Measurements from ENCODE around the gene POLR2I. TPM values are rescaled to one million over a fixed set of nuclear protein-coding genes. Genes with fewer than 3 reads are reported as not detected.
"Not testable (repeated sequence)": the region's sequence is repeated elsewhere in the genome, so short reads cannot be mapped to it uniquely, and the experiment has no call there.

Gene POLR2I
- total RNA-seq, 1 donor from 2014 or later, result 43.9 TPM

DNA sequence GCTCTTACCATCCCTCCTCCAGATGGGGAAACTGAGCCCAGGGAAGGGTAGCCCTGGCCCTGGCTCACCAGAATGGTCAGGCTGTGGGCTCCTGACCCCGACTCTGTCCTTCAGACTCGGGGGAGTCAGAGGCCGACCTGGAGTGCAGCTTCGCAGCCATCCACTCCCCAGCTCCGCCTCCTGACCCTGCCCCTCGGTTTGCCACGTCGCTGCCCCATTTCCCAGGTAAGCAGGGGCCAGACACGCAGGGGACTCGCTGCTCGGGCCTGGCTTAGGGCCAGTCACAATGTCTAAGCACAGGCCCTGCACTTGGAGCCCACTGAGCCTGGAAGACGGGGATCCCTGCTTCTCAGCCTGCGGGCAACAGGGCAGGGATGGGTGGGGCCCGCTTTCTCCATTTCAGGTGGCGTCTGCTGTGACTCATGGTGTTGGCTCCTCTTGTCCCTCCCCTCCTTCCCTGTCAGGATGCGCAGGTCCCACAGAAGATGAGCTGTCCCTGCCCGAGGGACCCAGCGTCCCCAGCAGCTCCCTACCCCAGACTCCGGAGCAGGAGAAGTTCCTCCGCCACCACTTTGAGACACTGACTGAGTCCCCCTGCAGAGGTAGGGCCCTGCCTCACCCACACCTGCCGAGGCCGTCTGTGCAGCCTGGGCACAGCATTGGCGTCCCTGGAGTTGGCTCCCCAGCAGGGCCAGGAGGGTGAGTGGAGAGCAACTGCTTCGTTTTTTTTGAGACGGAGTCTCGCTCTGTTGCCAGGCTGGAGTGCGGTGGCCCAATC is 12.9 kb downstream of the POLR2I start:
- ATAC-seq, result no peak
- DNase-seq (ENCODE audit: low spot score), result no peak

DNA sequence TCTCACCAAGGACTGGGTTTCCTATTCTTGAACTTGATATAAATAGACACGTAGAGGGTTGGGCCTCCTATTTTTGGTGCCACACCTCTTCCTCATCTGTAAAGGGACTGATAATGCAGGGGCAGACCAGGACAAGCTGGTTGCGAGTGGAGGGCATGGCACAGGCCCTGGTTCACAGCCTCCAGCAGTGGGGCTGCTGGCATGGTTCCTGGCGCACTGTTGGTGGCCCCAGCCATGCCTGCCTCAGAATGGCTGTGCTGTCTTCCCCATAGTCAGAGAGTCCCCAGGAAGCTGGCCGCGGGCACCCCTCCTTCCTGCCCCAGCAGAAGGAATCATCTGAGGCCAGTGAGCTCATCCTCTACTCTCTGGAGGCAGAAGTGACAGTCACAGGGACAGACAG is 14.2 kb downstream of the POLR2I start:
- peak; percentile 13 for ATAC-seq
- no peak for DNase-seq (ENCODE audit: low spot score)

DNA sequence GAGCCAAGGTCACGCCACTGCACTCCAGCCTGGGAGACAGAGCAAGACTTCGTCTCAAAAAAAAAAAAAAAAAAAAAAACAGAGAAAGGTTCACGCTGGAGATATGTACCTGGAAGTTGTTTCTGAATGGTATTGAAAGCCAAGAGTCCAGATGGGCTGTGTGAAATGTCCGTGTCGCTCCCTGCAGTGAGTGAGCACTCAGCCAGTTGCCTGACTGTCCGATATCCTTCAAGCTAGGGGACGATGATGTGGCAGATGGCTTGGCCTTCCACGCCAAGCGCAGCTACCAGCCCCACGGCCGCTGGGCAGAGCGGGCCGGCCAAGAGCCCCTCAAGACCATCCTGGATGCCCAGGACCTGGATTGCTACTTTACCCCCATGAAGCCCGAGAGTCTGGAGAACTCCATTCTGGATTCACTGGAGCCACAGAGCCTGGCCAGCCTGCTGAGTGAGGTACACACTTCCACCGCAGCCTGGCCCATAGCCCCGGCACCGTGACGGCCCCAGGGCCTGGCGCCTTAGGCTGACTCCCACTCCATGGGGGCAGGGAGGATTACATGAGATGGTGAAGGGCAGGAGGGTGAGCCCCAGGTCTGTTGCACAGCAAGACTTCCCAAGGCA is 15.4 kb downstream of the POLR2I start:
- ATAC-seq (no peak), DNase-seq (ENCODE audit: low spot score) (no peak)

DNA sequence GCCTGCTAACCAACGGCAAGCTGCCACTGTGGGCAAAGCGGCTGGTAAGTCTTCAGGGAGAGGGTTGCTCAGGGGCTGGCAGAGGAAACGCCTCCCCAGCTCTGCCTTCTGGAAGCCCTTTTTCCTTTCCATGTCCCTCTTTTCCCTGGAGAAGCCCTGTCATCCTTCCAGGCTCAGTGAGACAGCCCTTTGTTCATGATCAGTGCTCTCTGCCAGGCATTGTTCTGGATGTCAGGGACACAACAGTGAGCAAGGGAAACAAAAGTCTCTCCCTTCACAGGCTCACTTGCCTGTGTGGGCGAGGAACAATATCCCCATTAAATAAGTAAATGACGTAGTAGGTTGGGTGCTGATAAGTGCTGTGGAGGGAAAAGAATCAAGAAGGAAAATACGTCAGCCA is 17.6 kb downstream of the POLR2I start:
- DNase-seq (ENCODE audit: low spot score) (no peak), ATAC-seq (no peak)

DNA sequence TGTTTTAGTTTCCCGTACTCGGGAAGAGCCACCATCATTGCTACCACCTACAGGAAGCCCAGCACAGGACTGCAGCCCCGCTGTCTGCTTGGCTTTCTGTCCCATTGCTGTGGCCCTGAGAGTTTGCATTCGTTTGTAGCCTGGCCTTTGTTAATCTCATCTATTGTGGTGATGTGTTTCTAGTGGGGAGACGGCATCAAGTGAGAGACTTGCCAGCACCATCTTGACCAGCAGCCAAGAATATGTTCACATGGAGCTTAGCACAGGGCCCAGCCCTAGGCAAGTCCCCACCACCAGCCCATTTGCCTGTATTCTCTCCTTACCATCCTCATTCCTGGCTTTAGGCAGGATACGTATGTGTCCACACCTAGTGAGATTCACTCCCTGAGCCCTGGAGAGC is 21.0 kb downstream of the POLR2I start:
- ATAC-seq (no peak), DNase-seq (ENCODE audit: low spot score) (no peak)

DNA sequence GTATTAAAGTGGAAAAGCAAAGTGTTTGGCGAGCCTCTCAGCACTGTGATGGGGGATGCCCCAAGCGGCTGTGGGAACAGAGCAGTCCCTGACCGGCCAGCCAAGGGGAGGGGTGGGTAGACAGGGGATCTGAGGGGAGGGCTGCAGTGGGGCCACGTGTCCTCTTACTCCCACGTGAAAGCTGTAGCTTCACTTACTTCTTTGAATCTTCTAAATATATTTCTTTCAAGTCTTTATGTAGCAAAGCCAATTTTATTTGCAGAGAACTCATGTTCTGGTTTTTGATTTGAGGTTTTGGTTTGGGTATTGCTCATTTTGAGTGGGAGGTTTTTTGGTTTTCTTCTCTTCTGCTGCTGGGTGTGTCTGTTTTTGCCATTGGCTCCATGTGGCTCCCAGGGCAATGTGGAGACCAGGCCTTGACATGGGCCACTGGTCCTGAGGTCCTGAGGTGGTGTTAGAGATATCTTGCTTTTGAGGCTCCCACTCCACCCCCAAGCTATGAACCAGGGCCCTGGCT is 21.5 kb downstream of the POLR2I start:
- ATAC-seq, result no peak
- DNase-seq (ENCODE audit: low spot score), result no peak

DNA sequence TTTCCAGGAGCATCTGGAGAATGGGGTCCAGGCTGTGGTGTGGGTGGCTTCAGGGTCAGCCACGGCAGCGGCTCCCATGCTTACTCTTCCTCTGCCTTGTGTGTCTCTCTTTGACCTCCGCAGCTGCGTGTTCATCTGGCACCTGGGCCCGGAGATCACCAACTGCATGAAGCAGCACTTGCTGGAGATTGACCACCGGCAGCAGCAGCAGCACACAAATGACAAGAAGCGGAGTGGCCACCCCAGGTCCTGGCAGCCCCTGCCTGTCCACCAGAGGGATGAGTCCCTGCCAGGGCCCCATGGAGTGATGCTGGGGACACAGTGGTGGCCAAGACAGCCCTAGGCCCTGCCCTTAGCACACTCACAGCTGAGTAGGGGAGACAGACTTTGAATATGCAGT is 22.1 kb downstream of the POLR2I start:
- DNase-seq (ENCODE audit: low spot score) (no peak), ATAC-seq (no peak)

DNA sequence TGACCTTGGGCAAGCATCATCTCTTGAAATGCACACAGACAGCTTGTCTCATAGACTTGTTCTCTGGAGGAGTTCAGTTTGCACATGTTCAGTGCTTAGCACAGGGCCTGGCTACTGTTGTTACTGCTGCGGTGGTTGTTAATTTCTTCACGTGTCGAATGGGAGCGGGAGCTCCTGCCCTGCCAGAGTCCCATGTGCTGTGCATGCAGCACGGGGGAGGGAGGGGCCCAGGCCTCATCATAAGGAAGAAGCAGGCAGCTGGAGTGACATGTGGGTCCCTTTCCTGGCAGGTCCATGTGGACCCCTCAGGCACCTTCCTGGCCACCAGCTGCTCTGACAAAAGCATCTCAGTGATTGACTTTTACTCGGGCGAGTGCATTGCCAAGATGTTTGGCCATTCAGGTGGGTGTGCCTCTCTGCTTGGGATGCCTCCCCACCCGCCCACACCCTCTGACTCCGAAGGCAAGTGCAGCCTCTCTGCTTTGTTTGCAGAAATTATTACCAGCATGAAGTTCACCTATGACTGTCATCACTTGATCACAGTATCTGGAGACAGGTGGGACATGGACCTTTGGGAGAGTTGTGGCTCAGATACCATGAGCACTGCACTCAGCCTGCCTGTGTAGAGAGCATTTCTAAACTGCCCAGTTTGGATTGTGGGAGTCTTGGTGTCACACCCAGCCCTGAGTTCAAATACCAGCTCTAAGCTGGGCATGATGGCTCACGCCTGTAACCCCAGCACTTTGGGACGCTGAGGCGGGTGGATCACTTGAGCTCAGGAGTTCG is 23.6 kb downstream of the POLR2I start:
- ATAC-seq, result no peak
- no peak for DNase-seq (ENCODE audit: low spot score)

DNA sequence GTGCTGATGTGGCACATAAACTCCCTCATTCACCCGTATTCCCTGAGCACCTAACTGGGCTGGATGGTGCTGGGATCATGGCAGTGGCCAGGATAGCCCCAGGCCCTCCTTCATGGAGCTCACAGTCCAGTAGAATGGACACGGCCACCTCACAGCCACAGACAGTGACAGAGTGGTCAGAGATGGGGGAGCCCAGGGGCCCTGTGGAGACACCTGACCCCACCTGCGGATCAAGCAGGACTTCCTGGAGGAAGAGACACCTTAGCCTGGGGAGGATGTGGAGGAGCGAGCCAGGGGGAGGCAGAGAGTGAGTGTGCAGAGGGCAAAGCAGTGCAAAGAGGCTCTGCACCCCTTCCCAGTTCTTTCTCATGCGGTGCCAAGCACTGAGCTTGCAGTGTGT is 24.8 kb downstream of the POLR2I start:
- DNase-seq (ENCODE audit: low spot score) (no peak), ATAC-seq (no peak)

DNA sequence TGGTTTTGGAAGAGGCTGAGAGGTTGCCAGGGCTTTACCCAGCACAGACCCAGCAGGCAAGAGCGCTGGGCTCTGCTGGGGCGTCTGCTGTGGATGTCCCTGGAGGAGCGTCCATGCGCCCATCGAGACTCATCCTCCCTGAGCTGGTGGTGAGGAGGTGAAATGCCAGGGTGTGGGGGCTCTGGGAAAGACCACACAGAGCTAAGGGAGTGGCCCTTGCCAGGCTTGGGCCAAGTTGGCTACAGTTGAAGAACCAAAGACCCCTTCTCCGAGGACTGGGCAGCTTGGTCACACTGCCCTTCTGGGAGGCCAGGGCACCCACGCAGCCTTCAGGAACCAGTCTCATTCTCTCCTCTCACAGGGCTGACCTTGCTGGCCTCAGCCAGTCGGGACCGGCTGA is 28.3 kb downstream of the POLR2I start:
- no peak for DNase-seq (ENCODE audit: low spot score)
- no peak for ATAC-seq

DNA sequence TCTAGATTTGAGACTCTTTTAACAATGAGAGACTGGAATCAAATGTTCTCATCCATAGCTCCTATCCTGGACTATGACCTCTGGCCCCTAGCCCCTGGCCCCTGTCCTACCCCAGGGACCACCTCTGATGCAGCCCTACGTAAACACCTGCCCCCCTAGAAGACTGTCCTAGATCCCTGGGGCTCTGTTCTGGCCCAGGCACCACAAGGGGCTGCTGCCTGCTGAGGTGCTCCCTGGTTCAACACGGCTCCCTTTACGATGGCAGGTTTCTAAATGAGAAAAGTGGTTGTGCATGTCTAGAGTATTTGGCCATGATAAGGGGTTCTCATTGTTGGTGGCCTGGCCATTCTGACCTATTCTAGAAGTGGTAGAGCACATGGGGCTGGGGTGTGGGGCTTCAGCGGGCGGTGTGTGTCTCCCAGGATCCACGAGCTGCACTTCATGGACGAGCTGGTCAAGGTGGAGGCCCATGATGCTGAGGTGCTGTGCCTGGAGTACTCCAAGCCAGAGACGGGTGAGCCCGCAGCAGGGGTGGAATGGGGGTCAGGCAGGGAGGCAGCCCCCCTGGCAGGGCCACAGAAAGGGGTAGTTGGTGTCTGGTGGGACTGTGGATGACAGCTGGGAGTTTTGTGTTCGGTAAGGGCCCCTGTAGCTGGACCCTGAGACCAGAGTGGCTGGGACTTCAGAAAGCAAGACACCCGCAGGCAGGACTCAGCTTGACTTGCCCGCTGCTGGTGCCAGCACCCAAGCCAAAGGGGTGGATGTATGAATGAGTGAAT is 30.3 kb downstream of the POLR2I start:
- no peak for ATAC-seq
- DNase-seq (ENCODE audit: low spot score), result no peak

DNA sequence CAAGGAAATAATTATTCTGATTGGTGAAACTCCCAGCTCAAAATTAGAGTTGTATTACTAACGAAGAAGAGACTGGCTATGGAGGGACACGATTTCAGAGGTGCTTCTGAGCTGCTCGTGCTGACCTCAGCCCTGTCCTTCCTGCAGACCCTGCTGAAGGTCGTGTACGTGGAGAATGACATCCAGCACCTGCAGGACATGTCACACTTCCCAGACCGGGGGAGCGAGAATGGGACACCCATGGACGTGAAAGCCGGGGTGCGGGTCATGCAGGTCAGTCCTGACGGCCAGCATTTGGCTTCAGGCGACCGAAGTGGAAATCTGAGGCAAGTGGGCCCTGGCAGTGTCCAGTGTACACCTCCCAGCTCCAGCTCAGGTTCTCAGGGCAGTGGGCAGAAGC is 31.8 kb downstream of the POLR2I start:
- ATAC-seq, result no peak
- no peak for DNase-seq (ENCODE audit: low spot score)

DNA sequence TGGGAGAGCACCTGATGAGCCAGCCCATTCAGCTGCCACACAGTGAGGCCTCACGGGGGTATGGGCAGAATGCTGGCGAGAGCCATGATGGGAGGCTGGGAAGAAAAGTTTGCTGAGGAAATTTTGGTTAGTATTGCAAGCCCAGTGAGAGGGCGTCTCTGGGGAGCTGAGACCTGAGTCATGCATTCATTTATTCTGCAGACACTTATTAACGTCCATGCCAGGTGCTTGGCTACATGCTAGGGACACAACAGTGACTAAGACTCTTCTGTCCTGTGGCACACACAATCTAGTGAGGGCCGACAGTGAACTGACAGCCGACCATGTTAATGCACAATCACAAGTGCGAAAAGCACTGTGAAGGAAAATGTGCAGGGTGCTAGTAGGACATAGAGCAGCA is 32.8 kb downstream of the POLR2I start:
- ATAC-seq (no peak), DNase-seq (ENCODE audit: low spot score) (no peak)

DNA sequence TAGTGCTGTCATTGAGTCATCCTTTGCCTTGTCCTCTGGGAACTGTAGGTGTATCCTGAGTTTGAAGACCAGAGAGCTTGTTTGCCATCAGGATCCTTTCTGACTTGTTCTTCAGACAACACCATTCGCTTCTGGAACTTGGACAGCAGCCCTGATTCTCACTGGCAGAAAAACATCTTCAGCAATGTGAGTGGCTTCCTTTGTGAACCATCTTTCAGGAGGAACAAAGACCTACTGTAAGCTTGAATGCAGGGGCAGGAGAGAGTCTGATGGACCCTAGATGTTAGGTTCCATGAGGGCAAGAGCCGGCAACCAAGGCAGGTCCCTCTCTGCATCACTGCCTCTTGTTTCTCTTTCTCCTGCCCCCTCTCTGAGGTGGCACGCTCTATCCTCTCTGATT is 33.3 kb downstream of the POLR2I start:
- ATAC-seq, result no peak
- DNase-seq (ENCODE audit: low spot score), result no peak

DNA sequence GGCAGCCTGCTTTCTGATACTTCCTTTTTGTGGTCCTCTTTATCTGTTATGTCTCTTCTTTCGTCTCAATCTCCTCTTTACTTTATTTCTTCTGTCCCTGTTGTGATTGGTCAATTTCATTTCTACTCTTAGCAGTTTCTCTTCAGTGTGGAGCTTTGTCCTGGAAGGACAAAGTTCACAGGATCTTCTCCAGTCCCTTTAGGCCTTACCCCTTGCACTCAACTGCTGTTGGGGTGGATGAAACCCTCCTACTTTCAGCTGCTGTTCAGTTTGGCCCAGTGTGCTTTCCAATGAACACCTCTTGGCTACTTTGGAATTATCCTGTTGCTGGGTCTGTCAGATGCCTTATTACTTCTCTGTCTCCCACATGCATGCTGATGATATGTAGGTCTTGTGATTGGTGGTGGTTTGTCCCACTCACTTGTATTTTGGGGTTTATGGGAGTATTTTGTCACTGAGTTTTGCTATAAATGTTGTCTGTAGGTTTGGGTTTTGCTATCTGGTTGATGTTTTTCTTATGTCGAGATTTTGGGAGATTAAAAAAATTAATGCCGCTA is 35.2 kb downstream of the POLR2I start:
- ATAC-seq (no peak), DNase-seq (ENCODE audit: low spot score) (no peak)

DNA sequence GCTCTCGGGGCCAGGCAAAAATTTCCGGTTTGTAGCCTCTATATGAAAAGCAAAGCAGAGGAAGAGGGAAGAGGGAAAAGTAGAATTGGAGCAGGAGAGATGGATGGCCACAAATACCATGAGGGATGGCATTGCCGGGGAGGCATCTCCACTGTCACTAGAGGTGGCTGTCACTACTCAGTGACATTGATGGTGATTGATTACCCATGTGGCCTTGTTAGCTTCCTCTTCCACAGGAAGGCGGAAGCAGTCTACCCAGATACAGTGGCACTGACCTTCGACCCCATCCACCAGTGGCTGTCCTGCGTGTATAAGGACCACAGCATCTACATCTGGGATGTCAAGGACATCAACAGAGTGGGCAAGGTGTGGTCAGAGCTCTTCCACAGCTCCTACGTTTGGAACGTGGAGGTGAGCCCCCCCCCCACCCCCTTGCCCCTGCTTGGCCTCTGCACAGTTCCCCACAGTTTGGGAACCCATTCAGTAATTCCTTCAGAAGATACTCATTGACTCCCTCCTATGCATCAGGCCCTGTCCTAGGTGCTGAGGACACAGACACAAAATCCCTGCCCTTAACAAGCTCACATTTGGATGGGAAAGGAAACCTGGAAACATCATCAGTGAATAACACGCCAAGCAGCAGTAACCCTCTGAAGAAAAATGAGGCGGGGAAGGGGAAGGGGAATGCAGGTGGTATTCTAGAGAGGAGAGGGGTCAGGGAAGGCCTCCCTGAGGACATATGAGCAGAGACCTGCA is 41.4 kb downstream of the POLR2I start:
- ATAC-seq (no peak), DNase-seq (ENCODE audit: low spot score) (no peak)

DNA sequence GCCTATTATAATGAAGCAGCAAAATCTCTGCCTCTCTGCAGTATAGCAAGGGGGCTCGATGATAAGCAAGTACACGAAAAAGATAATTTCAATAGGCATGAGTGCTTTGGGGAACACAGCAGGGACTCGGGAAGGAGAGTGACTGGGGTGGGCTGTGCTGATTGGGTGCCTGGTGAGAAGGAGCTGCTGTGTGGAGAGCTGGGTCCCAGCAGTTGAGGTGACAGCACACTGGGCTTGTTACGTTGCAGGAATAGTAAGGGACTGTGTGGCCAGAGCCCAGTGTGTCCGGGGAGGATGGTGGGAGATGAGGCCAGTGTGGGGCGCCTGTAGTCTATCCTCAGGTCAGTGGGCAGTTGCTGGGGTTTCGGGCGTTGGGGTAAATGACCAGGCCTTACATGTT is 42.6 kb downstream of the POLR2I start:
- ATAC-seq (no peak), DNase-seq (ENCODE audit: low spot score) (no peak)

DNA sequence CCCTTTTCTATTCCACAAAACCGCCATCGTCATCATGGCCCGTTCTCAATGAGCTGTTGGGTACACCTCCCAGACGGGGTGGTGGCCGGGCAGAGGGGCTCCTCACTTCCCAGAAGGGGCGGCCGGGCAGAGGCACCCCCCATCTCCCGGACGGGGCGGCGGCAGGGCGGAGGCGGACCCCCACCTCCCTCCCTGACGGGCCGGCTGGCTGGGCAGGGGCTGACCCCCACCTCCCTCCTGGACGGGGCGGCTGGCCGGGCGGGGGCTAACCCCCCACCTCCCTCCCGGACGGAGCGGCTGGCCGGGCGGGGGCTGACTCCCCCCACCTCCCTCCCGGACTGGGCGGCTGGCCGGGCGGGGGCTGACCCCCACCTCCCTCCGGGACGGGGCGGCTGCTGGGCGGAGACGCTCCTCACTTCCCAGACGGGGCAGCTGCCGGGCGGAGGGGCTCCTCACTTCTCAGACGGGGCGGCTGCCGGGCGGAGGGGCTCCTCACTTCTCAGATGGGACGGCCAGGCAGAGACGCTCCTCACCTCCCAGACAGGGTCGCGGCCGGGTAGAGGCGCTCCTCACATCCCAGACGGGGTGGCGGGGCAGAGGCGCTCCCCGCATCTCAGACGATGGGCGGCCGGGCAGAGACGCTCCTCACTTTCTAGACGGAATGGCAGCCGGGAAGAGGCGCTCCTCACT is 45.7 kb downstream of the POLR2I start:
- ATAC-seq; DNase-seq (ENCODE audit: low spot score): not testable (repeated sequence)

DNA sequence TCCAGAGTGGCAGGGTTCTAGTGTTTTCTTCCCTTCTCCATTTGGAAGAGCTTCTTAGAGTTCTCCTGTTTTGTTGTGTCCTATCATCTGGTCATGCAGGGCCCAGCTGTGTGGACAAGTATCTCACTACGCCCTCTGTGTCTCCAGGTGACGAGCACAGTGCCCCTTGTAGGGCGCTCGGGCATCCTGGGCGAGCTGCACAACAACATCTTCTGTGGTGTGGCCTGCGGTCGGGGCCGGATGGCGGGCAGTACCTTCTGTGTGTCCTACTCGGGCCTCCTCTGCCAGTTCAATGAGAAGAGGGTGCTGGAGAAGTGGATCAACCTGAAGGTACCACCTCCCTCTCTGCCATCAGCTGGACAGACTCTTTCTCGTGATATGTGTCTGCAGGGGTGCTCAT is 47.0 kb downstream of the POLR2I start:
- DNase-seq (ENCODE audit: low spot score), result no peak
- ATAC-seq, result no peak
